Measurements from ENCODE around the gene FARS2. TPM values are rescaled to one million over a fixed set of nuclear protein-coding genes. Genes with fewer than 3 reads are reported as not detected.

FARS2 gene
- polyA plus RNA-seq, 1 donor from 2014 or later = 11.9 TPM

DNA sequence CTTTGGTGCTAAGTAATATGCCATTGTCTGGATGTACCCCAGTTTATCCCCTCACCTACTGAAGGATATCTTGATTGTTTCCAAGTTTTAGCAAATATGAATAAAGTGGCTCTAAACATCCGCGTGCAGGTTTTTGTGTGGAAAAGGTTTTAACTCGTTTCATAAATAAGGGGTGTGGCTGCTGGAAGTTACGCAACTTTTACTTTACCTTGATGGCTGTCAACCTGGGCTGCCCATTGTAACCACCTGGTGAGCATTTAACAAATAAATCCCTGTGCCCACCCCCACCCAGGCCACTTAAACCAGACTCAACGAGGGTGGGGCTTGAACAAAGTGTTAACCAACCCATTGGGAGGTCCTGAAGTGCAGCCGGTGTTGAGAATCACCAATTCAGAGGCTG, 557.6 kb downstream of the FARS2 start:
- Histone ChIP-seq H2AFZ (ENCODE audit: low read depth, low read length) (no peak overlapping the region), H3K4me2 (ENCODE audit: low read length) (no peak overlapping the region), H3K9me2 (ENCODE audit: insufficient read depth, low read length) (no peaks in the 10 kb centered on the region), H3K9me3 (ENCODE audit: low read length) (no peaks in the 10 kb centered on the region), H4K20me1 (ENCODE audit: insufficient read depth) (no peaks in the 10 kb centered on the region), H3K27ac (ENCODE audit: low read length) (no peak overlapping the region), H3K9ac (ENCODE audit: low read length) (no peak overlapping the region), H3K36me3 (ENCODE audit: insufficient read depth, low read length) (no peaks in the 10 kb centered on the region), H3K4me3 (ENCODE audit: low read length) (no peak overlapping the region), H3K79me2 (replicated peaks; ENCODE audit: insufficient read depth, low read length) (no peaks in the 10 kb centered on the region), H3K27me3 (ENCODE audit: insufficient read depth, low read depth, low read length) (no peaks in the 10 kb centered on the region), H3F3A (ENCODE audit: insufficient read depth, low read length, poor library complexity, severe bottlenecking) (no peaks in the 10 kb centered on the region)
- no peak for TF ChIP-seq CTCF (IDR thresholded peaks at IDR 0.05; ENCODE audit: poor library complexity, severe bottlenecking)
- TF ChIP-seq SMC3 (conservative IDR thresholded peaks at IDR 0.05; ENCODE audit: poor library complexity) = no peak
- TF ChIP-seq POLR2AphosphoS5 (IDR thresholded peaks at IDR 0.05) = no peak
- TF ChIP-seq MXI1 (conservative IDR thresholded peaks at IDR 0.05; ENCODE audit: poor library complexity, severe bottlenecking) = no peak
- no peak for TF ChIP-seq RAD21 (conservative IDR thresholded peaks at IDR 0.05)
- no peak for TF ChIP-seq REST (IDR thresholded peaks at IDR 0.05; ENCODE audit: borderline replicate concordance)
- no peak for TF ChIP-seq EP300 (conservative IDR thresholded peaks at IDR 0.05; ENCODE audit: poor library complexity, severe bottlenecking)
- no peak for TF ChIP-seq EZH2 (IDR thresholded peaks at IDR 0.05; ENCODE audit: borderline replicate concordance, insufficient read depth, low read length, poor library complexity, severe bottlenecking)
- TF ChIP-seq TAF1 (IDR thresholded peaks at IDR 0.05; ENCODE audit: low read depth) = no peak

Other genes with a start within 250 kb of the FARS2 start
- gene PPP1R3G, start 176.2 kb upstream of the FARS2 start, polyA plus RNA-seq = not detected in 2 replicates
- 29.3 and 33.9 TPM in 2 replicates for gene LYRM4, start 563 bp upstream of the FARS2 start, polyA plus RNA-seq